HG03108 (cell line): ENCODE results near the gene ZBED4.

Source experiments
- ATAC-seq: cut with Tn5 transposase; IDR thresholded peaks from one replicate; pipeline ENCODE4 v1.9.1; 2021; ENCODE audit warnings: moderate library complexity; ENCODE audit not compliant: unreplicated experiment

ZBED4 gene

GRCh38 chr22:49872347-49872746, 18.7 kb downstream of the ZBED4 start:
- no peak for ATAC-seq

GRCh38 chr22:49873228-49873940, 19.7 kb downstream of the ZBED4 start:
- no peak for ATAC-seq

GRCh38 chr22:49877642-49878041, 24.0 kb downstream of the ZBED4 start:
- no peak for ATAC-seq

- no peak for ATAC-seq
Measured at GRCh38 chr22:49878206-49878605, 24.6 kb downstream of the ZBED4 start.

GRCh38 chr22:49879871-49880270, 26.2 kb downstream of the ZBED4 start:
- ATAC-seq = no peak

GRCh38 chr22:49880281-49880680, 26.6 kb downstream of the ZBED4 start:
- ATAC-seq = no peak

GRCh38 chr22:49881856-49882255, 28.2 kb downstream of the ZBED4 start:
- no peak for ATAC-seq

GRCh38 chr22:49882519-49883293, 29.1 kb downstream of the ZBED4 start:
- no peak for ATAC-seq

GRCh38 chr22:49883294-49883640, 29.6 kb downstream of the ZBED4 start:
- ATAC-seq = no peak

- no peak for ATAC-seq
Measured at GRCh38 chr22:49884075-49884474, 30.4 kb downstream of the ZBED4 start.

- no peak for ATAC-seq
Measured at GRCh38 chr22:49884503-49885260, 31.0 kb downstream of the ZBED4 start.

GRCh38 chr22:49885281-49885680, 31.6 kb downstream of the ZBED4 start:
- ATAC-seq = no peak

- no peak for ATAC-seq
Measured at GRCh38 chr22:49885881-49886280, 32.2 kb downstream of the ZBED4 start.

- ATAC-seq = no peak
Measured at GRCh38 chr22:49886346-49887063, 32.9 kb downstream of the ZBED4 start.

- ATAC-seq = no peak
Measured at GRCh38 chr22:49887064-49887451, 33.4 kb downstream of the ZBED4 start.

- no peak for ATAC-seq
Measured at GRCh38 chr22:49887702-49888101, 34.1 kb downstream of the ZBED4 start.

GRCh38 chr22:49889071-49889470, 35.4 kb downstream of the ZBED4 start:
- no peak for ATAC-seq

- no peak for ATAC-seq
Measured at GRCh38 chr22:49892226-49892899, 38.7 kb downstream of the ZBED4 start.

GRCh38 chr22:49893025-49893424, 39.4 kb downstream of the ZBED4 start:
- no peak for ATAC-seq

- no peak for ATAC-seq
Measured at GRCh38 chr22:49894322-49895054, 40.8 kb downstream of the ZBED4 start.
